Activated CD8-positive, alpha-beta T cell treated with anti-CD3 and anti-CD28 coated beads, Interleukin-2, amount 10 ng/mL, durations not matched to agents 7 days and 5 days (primary cell): ENCODE data around the gene MCCC1. TPM values are rescaled to one million over a fixed set of nuclear protein-coding genes. Genes with fewer than 3 reads are reported as not detected.

Experiments used
- ATAC-seq: fragments of 150-1000 bp; cut with Tn5 transposase; one replicate; pipeline ENCODE4 v1.10.0; 2021; ENCODE audit warnings: moderate library complexity
- CTCF ChIA-PET: fragments of 350-600 bp; sonication (Branson Sonifier 250); formaldehyde crosslinking; loops from one replicate; lab custom pipeline; 2021; ENCODE audit warnings: antibody characterized with exemption; lab: Charles Lee
- POLR2A ChIA-PET: fragments of 350-600 bp; sonication (Branson Sonifier 250); formaldehyde crosslinking; loops from one replicate; lab custom pipeline; 2021; ENCODE audit warnings: antibody characterized with exemption; lab: Charles Lee
- DNase-seq: peaks from one replicate; pipeline ENCODE4 v3.0.0-alpha.2; 2020
- H3K27ac Mint-ChIP-seq: one replicate; pipeline ENCODE4 v1.8.0; 2021; ENCODE audit warnings: mild to moderate bottlenecking, mixed read lengths
- H3K27me3 Mint-ChIP-seq: one replicate; pipeline ENCODE4 v1.8.0; 2021; ENCODE audit warnings: low read depth, mixed read lengths
- H3K36me3 Mint-ChIP-seq: one replicate; pipeline ENCODE4 v1.8.0; 2021; ENCODE audit warnings: low read depth, mixed read lengths
- H3K4me1 Mint-ChIP-seq: one replicate; pipeline ENCODE4 v1.8.0; 2021; ENCODE audit warnings: low read depth, mixed read lengths
- H3K4me3 Mint-ChIP-seq: one replicate; pipeline ENCODE4 v1.8.0; 2021; ENCODE audit warnings: mild to moderate bottlenecking, mixed read lengths
- H3K9me3 Mint-ChIP-seq: one replicate; pipeline ENCODE4 v1.8.0; 2022; ENCODE audit warnings: mixed read lengths; ENCODE audit not compliant: insufficient read depth
- total RNA-seq, 2 experiments: library from RNA; stranded (reverse); gene quantifications; one replicate each; pipeline ENCODE4 v1.2.3, GENCODE V29; 2021

The MCCC1 gene
- 10 to 100 TPM; 30.1 to 32.7 TPM for total RNA-seq

GRCh38 chr3:183099026-183099837 is at the start of gene MCCC1:
Gene MCCC1 (minus strand): TSS chr3:183099496. CDS start chr3:183099440, 56 bp downstream.
- ChIA-PET CTCF (interaction anchor here (0.6 to 5.0 kb wide), 10 partner anchors 13 to 750 kb away, joined by 3 to 41 read pairs (median 3); no protein-coding TSS in a partner anchor), POLR2A (interaction anchor here (0.7 to 1.9 kb wide), 3 partner anchors 190 to 305 kb away, joined by 3 to 8 read pairs (median 5); partner anchors contain the start of gene ATP11B)
- peak; percentile 99 for ATAC-seq
- Mint-ChIP-seq H3K4me3 (peak within 1 kb of the TSS; percentile 92), H3K36me3 (peaks cover 15% of the 10 kb centered on the region), H3K4me1 (peaks cover 25% of the 10 kb centered on the region), H3K9me3 (no peaks in the 10 kb centered on the region), H3K27me3 (no peaks in the 10 kb centered on the region), H3K27ac (peak within 1 kb of the TSS; percentile 97)
- peak; percentile 99 for DNase-seq

- Mint-ChIP-seq H3K4me3 (no peak overlapping the region), H3K27ac (no peak overlapping the region), H3K36me3 (peaks cover 29% of the 10 kb centered on the region), H3K27me3 (no peaks in the 10 kb centered on the region), H3K4me1 (peaks cover 2% of the 10 kb centered on the region), H3K9me3 (no peaks in the 10 kb centered on the region)
- DNase-seq (no peak), ATAC-seq (no peak)
- CTCF ChIA-PET, result no interaction called here
- POLR2A ChIA-PET, result no interaction called here
These were observed 48.8 kb upstream of the MCCC1 start for GRCh38 chr3:183148056-183148455.

- ChIA-PET CTCF (interaction anchor here (0.9 to 1.4 kb wide), 2 partner anchors 22 to 40 kb away, joined by 3 to 6 read pairs; no protein-coding TSS in a partner anchor), POLR2A (no interaction called here)
- H3K36me3 Mint-ChIP-seq, result peaks cover 27% of the 10 kb centered on the region
- ATAC-seq, result no peak
- no peaks in the 10 kb centered on the region for H3K9me3 Mint-ChIP-seq
- DNase-seq, result no peak
- H3K27me3 Mint-ChIP-seq, result no peaks in the 10 kb centered on the region
- no peak overlapping the region for H3K4me3 Mint-ChIP-seq
- no peaks in the 10 kb centered on the region for H3K4me1 Mint-ChIP-seq
- no peak overlapping the region for H3K27ac Mint-ChIP-seq
These were observed 45.1 kb upstream of the MCCC1 start for GRCh38 chr3:183144363-183144762.

DNA sequence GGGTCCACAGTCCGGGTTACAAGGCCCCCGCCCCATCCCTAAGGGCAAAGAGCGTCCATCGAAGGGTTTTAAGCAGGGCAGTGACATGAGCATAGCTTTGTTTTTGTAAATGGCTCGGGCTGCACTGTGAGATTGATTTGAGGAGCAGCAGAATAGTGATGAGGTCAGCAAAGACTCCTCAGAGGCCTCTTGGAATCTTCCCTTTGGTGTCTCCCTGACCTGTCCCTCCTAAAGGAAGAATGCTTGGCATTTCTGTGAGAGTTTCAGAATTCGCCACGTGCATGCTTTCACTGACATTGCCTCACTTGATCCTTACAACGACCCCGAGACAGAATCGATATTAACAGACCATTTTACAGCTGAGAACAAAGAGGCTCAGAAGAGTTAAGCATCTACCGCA is 42.9 kb upstream of the MCCC1 start:
- Mint-ChIP-seq H3K27me3 (no peaks in the 10 kb centered on the region), H3K27ac (no peak overlapping the region), H3K9me3 (no peaks in the 10 kb centered on the region), H3K4me3 (no peak overlapping the region), H3K4me1 (no peaks in the 10 kb centered on the region), H3K36me3 (peaks cover 22% of the 10 kb centered on the region)
- ATAC-seq (no peak), DNase-seq (no peak)
- CTCF ChIA-PET, result interaction anchor here (0.9 to 1.1 kb wide), 2 partner anchors 17 to 19 kb away, joined by 3 read pairs; no protein-coding TSS in a partner anchor
- POLR2A ChIA-PET, result no interaction called here

- DNase-seq (no peak), ATAC-seq (no peak)
- Mint-ChIP-seq H3K36me3 (peaks cover 52% of the 10 kb centered on the region), H3K9me3 (peaks cover 8% of the 10 kb centered on the region), H3K27ac (no peak overlapping the region), H3K4me3 (no peak overlapping the region), H3K4me1 (peaks cover 2% of the 10 kb centered on the region), H3K27me3 (no peaks in the 10 kb centered on the region)
- ChIA-PET POLR2A (no interaction called here), CTCF (interaction anchor here (1.1 to 1.9 kb wide), 3 partner anchors 12 to 273 kb away, joined by 3 to 5 read pairs (median 3); no protein-coding TSS in a partner anchor)
These were observed 35.5 kb upstream of the MCCC1 start for GRCh38 chr3:183134844-183135243.

DNA sequence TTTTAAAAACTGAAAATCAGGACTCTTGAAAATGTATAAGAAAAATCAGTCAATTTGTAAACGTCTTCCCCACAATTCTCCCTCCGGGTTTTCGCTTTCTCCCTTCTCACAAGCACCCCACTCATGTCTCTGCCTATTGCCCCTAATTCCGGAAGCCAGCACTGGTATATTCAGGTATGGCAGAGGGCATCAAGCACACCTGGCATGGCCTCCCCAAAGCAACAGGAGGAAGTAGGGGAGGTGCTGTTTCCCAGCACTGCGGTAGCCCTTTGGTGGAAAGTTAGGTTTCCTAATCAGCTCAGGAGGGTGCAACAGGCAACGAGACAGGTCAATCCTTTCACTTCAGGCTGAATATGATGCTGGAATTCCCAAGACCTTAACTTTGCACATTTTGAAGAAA is 33.1 kb upstream of the MCCC1 start:
- H3K36me3 Mint-ChIP-seq, result peaks cover 60% of the 10 kb centered on the region
- no peak for ATAC-seq
- CTCF ChIA-PET, result interaction anchor here (0.8 to 1.0 kb wide), 2 partner anchors 10 to 250 kb away, joined by 3 to 4 read pairs; no protein-coding TSS in a partner anchor

GRCh38 chr3:183131735-183132134 is 32.4 kb upstream of the MCCC1 start:
- no peak for ATAC-seq
- H3K36me3 Mint-ChIP-seq, result peaks cover 60% of the 10 kb centered on the region

More for the DNA sequence above, 33.1 kb upstream of the MCCC1 start:
- POLR2A ChIA-PET, result no interaction called here
- Mint-ChIP-seq H3K27me3 (no peaks in the 10 kb centered on the region), H3K4me1 (peaks cover 2% of the 10 kb centered on the region), H3K4me3 (no peak overlapping the region), H3K27ac (no peak overlapping the region), H3K9me3 (peaks cover 16% of the 10 kb centered on the region)
- DNase-seq, result no peak

DNA sequence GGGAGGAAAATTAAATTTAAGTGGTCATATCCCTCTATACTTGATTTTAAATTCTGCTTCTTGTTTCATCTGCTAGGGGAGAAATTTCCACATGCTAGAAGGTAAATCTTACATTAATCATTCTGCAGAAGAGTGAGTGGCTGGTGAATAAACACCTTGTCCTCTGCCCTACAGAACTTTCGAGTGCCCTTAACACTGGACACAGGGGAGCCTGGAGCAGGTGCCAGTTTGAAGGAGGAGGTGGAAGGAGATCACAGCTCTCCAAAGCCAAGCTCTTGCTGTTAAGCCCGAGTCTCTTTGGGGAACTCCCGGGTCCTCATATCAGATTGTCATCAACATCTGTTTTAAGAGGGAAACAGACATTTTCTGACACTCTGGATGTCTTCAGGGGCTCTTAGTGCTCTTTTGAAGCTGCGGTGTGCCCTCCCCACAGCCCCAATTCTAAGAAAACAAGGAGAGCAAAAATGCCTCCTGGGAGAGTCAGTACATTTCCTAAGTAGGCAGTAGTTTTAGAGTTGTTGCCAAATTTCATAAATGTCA is 32.0 kb upstream of the MCCC1 start:
- no peak overlapping the region for H3K4me3 Mint-ChIP-seq
- H3K27me3 Mint-ChIP-seq, result no peaks in the 10 kb centered on the region
- ATAC-seq (no peak), DNase-seq (no peak)
- peaks cover 2% of the 10 kb centered on the region for H3K4me1 Mint-ChIP-seq
- CTCF ChIA-PET, result no interaction called here
- POLR2A ChIA-PET, result no interaction called here
- peaks cover 60% of the 10 kb centered on the region for H3K36me3 Mint-ChIP-seq
- H3K27ac Mint-ChIP-seq, result no peak overlapping the region
- H3K9me3 Mint-ChIP-seq, result peaks cover 16% of the 10 kb centered on the region

More at GRCh38 chr3:183131735-183132134, 32.4 kb upstream of the MCCC1 start:
- no peak overlapping the region for H3K27ac Mint-ChIP-seq
- no peak overlapping the region for H3K4me3 Mint-ChIP-seq
- POLR2A ChIA-PET, result no interaction called here
- no peaks in the 10 kb centered on the region for H3K27me3 Mint-ChIP-seq
- H3K9me3 Mint-ChIP-seq, result peaks cover 16% of the 10 kb centered on the region
- CTCF ChIA-PET, result interaction anchor here (0.8 kb wide), 1 partner anchor 250 kb away, joined by 3 read pairs; no protein-coding TSS in a partner anchor
- no peak for DNase-seq
- peaks cover 2% of the 10 kb centered on the region for H3K4me1 Mint-ChIP-seq

DNA sequence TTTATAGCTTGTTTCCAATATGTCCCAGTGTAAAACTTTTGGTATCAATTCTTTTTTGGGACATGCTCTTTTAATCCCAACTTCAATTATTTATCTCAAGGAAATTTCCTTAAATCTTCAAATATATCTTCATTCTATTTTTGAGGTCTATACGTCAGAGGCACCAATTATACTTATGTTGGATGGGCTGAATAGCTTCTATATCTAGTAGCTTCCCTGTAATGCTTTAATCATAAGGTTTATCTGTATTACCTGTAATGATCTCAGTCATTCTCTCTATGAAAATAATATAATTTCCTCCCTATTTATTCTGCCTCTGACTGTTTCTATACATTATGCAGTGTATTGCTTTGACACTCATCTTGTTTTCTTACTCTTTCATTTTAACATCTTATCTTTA is 29.9 kb upstream of the MCCC1 start:
- ATAC-seq, result no peak
- no peak for DNase-seq

GRCh38 chr3:183128709-183129108 is 29.4 kb upstream of the MCCC1 start:
- ChIA-PET POLR2A (no interaction called here), CTCF (interaction anchor here (1.2 to 1.5 kb wide), 2 partner anchors 31 to 56 kb away, joined by 3 to 6 read pairs; no protein-coding TSS in a partner anchor)
- no peak overlapping the region for H3K4me3 Mint-ChIP-seq
- peaks cover 4% of the 10 kb centered on the region for H3K4me1 Mint-ChIP-seq
- peaks cover 47% of the 10 kb centered on the region for H3K36me3 Mint-ChIP-seq
- no peak overlapping the region for H3K27ac Mint-ChIP-seq
- H3K27me3 Mint-ChIP-seq, result no peaks in the 10 kb centered on the region
- DNase-seq (no peak), ATAC-seq (no peak)
- peaks cover 16% of the 10 kb centered on the region for H3K9me3 Mint-ChIP-seq

More for the DNA sequence above, 29.9 kb upstream of the MCCC1 start:
- Mint-ChIP-seq H3K27ac (no peak overlapping the region), H3K4me1 (peaks cover 2% of the 10 kb centered on the region), H3K4me3 (no peak overlapping the region), H3K27me3 (no peaks in the 10 kb centered on the region), H3K9me3 (peaks cover 16% of the 10 kb centered on the region), H3K36me3 (peaks cover 50% of the 10 kb centered on the region)
- ChIA-PET POLR2A (no interaction called here), CTCF (interaction anchor here (1.2 to 1.5 kb wide), 2 partner anchors 30 to 55 kb away, joined by 3 to 6 read pairs; no protein-coding TSS in a partner anchor)

- Mint-ChIP-seq H3K4me3 (no peak overlapping the region), H3K27me3 (no peaks in the 10 kb centered on the region), H3K36me3 (peaks cover 19% of the 10 kb centered on the region), H3K4me1 (peaks cover 5% of the 10 kb centered on the region), H3K9me3 (peaks cover 2% of the 10 kb centered on the region), H3K27ac (no peak overlapping the region)
- CTCF ChIA-PET, result interaction anchor here (1.1 to 4.3 kb wide), 12 partner anchors 36 to 410 kb away, joined by 3 to 97 read pairs (median 8); no protein-coding TSS in a partner anchor
- DNase-seq (no peak), ATAC-seq (no peak)
- POLR2A ChIA-PET, result no interaction called here
These were observed 24.6 kb upstream of the MCCC1 start for GRCh38 chr3:183123891-183124290.
